Ovary (tissue), 3 donors: ENCODE measurements around the gene ATP6V1B1.

ENCODE experiments used
- EP300 ChIP-seq: sonication (generic); formaldehyde crosslinking; IDR thresholded peaks from one replicate; pipeline ENCODE4 v1.6.1; 2017; ENCODE audit warnings: antibody characterized with exemption
- POLR2A ChIP-seq: fragments of 450-650 bp; IDR thresholded peaks from one replicate; pipeline ENCODE4 v1.6.1; 2017; ENCODE audit warnings: antibody characterized with exemption, mild to moderate bottlenecking, moderate library complexity
- TF ChIP-seq, protein P1 (sequence below), 3 donors: fragments of 450-650 bp in 2 of 3; fragments of 200-600 bp in 1 of 3; IDR thresholded peaks; one replicate each; pipeline versions ENCODE4 v1.5.1 to v1.8.0; 2016 to 2022; ENCODE audit warnings: antibody characterized with exemption in 3 of 3, mild to moderate bottlenecking in 1 of 3
- donor health status: DM: no; HTN: no; CAD: no.

DNA sequence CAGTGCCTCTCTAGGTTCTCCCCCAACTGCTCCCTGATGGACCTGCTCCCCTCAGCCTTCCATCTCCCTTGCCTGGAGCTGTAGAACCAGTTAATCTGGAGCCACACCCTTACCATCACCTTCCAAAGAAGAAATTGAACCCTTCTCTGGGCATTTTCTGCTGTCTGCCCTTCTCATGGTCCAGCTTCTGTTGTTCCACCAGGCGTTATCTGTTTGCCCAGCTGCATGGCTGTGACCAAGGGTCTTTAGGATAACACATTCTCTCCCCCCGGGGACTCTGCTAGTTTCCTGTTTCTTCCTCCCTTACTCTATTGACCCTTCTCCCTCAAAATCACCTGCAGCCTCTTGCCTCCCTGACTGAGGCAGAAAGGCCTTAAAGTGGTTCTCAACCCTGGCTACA, 39.5 kb downstream of the ATP6V1B1 start:
- TF ChIP-seq, protein P1, sequence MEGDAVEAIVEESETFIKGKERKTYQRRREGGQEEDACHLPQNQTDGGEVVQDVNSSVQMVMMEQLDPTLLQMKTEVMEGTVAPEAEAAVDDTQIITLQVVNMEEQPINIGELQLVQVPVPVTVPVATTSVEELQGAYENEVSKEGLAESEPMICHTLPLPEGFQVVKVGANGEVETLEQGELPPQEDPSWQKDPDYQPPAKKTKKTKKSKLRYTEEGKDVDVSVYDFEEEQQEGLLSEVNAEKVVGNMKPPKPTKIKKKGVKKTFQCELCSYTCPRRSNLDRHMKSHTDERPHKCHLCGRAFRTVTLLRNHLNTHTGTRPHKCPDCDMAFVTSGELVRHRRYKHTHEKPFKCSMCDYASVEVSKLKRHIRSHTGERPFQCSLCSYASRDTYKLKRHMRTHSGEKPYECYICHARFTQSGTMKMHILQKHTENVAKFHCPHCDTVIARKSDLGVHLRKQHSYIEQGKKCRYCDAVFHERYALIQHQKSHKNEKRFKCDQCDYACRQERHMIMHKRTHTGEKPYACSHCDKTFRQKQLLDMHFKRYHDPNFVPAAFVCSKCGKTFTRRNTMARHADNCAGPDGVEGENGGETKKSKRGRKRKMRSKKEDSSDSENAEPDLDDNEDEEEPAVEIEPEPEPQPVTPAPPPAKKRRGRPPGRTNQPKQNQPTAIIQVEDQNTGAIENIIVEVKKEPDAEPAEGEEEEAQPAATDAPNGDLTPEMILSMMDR (IDR thresholded peaks at IDR 0.05) = no peak
- no peak for TF ChIP-seq POLR2A
- TF ChIP-seq EP300 = no peak
